ENCODE data around the gene ANKS6.

ANKS6 gene

DNA sequence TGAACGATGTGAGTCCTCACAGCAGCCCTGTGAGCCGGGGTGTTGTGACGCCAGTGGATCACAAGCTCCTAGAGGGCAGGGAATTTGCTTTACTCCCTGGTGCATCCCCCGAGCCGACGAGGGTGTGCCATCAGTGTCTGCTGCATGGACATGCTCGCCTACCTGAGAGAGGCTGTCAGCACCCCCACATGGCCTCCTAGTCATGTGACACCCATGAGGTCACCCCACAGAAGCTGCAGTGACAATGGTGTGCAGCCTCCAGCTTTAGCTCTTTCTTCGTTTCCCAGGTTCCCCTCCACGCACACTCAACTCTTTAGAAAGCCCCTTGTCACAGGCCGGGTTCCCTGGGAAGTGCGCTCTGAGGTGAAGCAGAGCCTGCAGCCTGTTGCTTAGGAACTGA lies 67.9 kb downstream of the ANKS6 start:
- no peak for DNase-seq

DNA sequence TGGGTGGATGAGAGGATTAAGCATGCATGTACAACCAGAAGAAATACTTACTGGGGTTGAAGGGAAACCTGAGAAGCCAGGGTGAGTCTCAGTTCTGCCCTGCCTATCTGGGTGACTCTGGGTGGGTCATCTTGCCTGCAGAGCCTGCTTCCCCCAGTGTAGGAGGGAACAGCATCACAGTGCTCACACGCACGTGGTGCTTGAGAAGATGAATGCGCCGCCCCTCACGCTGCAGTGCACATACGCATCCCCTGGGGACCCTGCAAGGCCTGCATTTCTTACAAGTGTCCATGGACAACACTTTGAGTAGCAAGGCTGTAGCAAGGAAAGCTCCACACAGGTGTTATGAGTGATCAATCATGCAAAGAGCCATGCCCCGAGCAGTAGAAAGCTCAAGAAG lies 68.9 kb downstream of the ANKS6 start:
- DNase-seq, result no peak

DNA sequence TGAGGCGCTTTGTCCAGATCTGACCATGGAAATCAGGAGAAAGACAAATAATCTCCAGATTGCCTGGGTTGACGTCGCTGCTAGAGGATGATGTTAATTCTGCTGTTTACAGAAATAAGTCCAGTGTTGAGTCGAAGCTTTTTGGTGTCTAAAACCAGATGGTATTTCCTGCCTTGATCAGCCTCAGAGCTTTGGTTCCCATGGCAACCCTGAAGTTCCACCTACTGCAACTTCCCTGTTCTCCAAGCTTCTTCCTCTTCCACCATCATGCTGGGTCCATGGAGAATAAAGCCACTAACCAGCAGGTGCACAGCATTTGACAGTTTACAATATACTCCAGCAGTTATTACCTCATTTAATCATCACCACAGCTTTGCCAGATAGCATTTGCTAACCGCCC lies 69.6 kb downstream of the ANKS6 start:
- DNase-seq, result peak; percentile 57

DNA sequence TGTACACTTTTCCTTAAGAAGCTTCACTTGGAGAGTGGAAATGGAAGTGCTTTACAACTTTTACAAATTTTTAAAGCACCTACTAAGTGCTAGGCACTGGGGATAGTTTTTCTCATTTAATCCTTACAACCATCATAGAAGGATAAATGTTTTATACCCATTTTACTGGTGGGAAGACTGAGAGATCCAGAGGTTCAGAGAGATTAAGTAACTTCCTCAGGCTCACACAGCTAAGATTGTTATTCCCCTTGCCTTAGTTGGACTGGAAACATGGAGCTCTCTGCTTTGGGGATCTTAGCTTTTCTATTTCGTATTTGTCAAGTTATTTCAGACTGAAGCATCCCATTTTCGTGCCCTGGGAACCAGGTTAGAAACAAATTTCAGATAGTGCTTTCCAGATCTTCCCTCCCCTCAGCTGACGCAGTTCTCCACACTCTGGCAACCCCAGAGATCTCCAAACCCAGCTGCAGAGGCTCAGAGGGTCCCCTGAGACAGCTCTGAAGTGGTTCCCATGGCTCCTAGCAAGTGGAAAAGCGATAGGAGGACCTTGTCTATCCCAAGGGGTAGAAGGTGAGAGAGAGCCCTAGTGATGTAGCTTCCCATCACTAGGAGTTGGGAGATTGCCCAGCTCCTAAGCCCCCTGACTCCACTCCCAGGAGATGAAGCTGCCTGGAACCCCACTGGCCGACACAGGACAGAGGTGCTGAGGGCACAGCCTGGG lies 71.4 kb downstream of the ANKS6 start:
- no peak for DNase-seq

DNA sequence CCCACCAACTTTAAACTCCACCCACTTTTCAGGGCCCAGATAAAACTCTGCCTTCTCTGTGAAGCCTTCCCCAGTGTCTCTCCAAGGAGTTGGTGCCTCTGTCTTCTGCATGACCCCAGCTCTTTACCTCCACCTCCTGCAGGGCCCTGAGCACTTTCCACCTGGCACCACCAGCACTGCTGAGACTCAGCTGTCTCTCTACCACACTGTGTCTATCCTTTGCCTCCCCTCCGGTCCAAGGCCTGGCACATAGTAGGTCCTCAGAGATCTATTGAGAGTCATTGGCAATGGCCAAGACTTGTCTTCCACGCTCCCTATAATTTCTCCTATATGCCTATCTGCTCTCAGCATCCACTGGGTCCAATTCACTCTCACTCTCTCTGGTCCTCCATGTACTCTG lies 74.7 kb downstream of the ANKS6 start:
- DNase-seq, result no peak

DNA sequence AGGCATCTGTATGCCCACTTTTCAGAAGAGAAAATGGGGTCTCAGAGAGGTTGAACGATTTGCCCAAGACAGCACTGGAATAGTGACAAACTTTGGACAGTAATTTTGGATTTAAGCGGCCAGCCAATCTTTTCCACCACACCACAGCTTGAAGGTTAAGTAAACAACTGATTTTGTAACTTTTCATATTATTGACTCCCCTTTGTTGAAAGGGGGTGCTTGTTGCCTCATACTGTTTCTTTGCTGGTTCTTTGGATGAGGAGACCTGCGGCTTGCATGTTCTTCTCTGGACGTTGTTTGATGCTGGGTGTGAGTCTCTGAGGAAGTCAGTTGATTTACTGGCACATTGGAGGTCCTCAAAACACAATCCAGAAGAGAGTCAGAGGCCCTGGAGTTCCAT lies 76.0 kb downstream of the ANKS6 start:
- DNase-seq, result no peak

DNA sequence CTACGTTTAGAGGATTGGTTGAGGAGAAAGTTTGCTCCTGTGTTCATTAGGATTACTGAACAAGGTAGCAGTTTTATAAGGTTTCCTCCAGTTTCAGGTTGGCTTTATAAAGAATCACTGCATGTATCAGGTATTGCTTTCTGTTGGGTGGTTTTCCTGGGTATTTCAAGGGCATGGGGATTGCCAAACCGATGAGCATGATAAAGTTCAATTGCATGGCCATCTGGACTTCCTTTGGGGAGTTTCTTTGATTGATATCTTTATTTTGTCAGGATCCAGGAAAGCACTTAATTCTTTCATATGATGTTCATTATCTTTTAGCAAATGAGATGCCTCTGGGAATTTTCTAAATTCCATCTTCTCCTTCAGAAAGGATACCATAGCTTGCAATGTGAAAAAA lies 77.3 kb downstream of the ANKS6 start:
- no peak for DNase-seq

DNA sequence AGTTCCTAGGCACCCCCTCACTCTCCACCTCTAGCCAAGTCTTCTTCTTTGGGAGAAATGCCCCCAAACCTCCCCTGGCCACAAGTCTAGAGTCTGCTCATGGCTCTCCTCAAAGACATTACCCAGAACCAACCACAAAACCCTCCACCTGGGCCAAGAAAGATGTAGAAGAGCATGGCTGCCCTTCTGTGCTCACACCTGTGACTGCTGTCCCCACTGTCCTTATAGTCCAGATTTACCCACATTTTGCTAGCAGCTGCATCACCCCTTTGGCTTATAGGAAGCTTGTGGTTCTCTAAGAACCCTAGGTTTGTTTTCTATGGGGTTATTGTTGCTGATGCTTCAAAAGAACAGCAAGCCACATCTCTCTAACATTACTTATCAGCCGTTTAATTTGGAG lies 81.5 kb downstream of the ANKS6 start:
- DNase-seq, result no peak

DNA sequence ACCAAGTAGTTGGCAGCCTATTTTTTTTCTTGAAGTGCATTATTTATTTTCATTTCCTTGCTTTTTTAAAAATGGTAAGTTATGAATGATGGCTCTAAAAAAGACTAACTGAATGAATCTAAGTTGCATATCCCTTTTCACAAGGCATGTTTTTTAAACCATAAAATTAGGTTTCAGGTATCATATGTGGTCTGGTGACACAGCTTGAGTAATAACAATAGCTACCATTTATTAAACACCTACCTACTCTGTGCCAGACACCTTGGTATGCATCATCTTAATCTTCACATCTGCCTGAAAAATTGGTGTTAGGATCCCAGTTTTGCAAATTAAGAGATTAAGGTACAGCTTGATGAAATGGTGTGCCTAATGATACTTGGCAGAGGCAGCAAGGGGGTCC lies 83.4 kb downstream of the ANKS6 start:
- no peak for DNase-seq

DNA sequence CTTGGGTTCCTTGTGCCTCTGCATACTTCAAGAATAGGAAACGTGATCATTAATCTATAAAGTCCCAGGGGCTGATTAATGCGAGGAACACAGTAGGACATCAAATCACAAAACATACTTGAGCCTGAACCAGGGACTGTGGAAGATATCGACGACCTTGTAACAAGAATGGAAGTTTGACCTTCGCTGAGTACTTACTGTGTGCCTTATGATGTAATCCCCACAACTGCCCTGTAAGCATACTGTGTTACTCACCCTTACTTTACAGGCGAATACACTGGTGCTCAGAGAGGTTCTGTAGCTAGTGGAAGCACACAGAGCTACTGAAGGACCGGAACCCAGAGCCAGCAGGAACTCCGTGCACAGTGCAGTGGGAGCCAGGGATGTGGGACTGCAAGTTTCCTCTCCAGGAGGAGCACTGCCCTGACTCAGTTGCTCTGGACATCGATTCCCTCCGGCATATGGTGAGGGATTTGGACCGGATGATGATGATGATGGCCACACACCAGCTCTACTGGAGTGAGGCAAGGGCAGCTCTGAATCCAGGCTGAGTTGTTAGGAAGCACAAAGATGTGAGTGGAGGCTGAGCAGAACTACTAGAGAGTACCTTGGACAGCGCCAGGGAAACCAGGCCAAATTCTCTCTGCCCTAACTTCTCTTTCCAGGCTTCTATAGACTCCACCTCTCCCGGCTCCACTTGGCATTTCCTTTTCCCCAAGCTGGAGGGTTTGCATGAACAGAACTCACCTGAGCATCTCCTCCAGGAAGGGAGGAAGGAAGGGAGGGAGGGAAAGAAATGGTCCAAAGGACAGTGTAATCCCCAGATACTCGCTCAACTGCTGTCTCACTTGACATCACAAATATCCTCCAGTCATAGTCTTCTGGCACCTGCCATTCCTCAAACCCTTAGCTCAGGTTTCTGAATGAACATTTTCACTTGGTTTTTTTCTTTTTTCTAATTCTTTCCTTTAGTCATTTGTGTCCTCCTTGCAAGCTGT lies 86.1 kb downstream of the ANKS6 start:
- peak; percentile 54 for DNase-seq

DNA sequence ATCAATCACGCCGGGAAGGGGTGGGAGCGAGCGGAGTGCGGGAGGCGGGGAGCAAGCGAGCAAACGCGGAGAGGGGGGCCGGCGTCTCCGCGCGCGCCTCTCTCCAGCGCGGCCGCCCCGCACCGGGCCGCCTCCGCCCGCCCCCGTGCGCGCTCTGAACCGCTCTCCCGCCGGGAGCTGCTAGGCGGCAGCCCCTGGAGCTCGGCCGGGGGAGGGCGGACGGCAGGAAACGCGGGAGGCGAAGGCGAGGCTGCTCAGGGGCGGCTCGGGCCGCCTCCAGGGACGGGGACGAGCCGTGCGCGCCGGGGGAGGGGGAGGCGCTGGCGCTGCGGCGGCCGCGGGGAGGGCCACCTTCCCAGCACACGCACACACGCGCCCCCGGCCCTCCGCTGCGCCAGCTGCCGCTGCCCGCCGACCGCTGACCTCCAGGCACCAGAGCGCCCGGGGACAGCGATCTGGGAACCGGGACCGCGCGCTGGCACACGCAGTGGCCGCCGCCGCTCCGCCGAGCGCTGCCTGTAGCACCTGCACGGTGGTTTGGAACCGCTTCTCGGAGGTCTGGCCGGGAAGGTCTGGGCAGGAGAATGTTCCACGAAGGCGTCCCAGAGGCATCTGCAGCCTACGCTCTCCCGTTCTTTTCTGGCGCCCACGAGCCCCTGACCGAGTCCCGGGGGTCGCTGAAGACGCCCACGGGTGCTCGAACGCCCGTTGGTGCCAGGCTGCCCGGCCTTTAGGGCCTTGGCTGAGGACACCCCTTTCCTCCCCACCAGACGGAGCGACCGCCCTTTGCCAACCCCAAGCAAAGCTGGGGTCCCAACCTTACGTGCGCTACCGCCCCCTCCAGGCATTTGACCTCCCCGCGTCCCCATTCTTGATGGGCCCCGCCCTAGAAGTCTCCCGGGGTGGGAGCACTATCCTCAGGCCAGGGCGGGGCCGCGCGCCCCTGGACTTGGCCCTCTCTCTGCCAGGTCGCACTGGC lies 87.1 kb downstream of the ANKS6 start, which contains the start of gene GABBR2:
Gene GABBR2 (minus strand): TSS at position 3 of the 979 bp plus-strand sequence. CDS start 198 bp downstream, outside the sequence.
- DNase-seq, result no peak

DNA sequence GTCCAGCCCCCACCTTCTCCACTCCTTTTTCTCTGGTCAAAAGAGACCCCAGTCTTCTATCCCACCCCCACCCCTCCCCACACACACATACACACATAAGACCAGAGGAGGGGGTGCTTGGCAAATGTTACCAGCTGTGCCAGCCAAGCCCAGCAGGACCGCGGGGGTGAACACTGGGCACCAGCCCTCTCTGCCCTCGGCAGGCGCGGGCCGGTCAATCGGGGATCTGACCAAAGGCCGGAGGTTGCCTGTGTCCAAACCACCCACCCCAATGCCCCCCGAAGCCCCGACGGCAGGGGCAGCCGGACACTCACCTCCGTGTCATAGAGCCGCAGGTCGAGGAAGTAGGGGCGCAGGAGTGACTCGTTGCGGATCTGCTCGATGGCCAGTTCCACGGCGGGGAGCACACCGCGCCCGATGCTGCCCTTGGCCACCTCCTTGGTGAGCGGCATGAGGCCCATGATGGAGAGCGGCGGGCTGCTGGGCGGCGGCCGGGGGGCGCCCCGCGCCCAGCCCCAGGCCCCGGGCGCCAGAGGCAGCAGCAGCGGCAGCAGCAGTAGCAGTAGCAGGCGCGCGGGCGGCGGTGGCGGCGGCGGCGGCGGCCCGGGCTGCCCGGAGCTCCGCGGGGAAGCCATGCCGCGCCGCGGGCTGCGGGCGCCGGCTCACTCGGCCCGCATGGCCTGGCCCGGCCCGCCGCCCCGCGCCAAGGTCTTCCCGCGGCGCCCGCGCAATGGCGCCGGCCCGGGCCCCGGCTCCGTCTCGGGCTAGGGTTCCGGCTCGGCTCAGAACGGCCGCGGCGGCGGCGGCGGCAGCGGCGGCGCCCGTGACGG lies 88.0 kb downstream of the ANKS6 start:
- DNase-seq, result no peak

DNA sequence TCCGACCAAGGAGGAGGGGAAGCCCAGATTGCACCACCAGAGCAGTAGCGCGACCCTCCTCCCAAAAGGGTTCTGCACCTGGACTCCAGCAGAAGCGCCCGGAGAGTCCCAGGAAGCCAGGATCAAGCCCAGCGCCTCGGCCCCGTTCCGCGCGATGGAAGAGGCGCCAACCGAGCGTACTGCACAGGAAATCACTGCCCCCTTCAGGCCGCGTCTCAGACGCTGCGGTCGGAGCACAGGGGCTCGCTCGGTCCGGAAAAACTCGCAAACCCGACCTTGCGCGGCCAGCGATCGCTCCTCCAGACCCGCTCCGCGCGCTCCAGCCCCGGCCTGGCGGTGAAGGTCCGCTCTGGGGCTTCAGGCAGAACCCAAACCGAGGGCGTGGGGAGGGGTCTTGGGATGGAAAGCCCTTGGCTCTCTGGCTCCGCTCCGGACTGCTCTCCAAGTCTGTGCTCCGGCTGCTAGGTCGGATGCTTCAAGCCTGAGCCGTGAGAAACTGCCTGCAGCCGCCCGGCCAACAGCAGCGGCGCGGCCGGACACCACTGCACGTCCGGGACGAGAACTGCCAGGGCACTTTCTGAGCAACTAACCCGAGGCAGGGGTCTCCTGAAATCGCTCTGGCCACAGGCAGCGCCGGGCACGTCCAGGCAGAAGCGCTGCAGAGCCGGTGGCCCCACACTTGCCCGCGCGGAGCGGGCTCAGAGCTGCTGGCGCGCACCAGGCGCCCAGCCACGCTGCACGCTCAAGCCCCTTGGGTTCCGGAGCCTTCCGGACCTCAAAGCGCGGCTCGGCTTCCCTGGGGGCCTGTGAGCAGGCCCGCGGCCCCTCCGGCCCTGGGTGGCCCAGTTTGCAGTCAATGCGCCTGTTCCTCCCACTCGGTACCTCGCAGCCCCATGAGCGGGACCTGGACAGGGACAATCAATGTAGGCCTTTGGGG lies 88.9 kb downstream of the ANKS6 start:
- DNase-seq, result peak; percentile 65

DNA sequence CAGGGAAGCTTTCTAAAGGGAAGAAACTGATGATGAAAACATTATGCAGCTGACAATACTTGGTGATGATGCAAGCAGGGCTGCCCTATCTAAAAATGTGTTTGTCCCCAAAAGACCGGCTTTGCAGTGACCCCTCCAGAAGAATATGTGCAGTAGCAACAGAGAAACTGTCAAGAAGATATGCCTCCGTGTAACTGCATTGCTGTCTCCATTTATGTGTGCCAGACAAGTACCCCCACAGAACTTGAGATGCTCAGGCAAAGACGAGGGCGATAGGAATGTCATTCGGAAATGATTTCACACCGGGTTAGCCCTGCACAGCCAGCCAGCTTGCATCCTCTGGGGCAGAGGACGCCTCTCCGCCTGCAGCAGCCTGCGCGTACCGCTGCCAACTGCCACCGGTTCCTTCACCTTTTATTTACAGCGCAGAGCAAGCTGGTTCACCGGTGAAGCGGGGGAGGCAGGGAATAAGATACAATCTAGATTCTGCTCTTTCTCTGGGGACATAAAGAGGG lies 89.6 kb downstream of the ANKS6 start:
- peak; percentile 14 for DNase-seq

DNA sequence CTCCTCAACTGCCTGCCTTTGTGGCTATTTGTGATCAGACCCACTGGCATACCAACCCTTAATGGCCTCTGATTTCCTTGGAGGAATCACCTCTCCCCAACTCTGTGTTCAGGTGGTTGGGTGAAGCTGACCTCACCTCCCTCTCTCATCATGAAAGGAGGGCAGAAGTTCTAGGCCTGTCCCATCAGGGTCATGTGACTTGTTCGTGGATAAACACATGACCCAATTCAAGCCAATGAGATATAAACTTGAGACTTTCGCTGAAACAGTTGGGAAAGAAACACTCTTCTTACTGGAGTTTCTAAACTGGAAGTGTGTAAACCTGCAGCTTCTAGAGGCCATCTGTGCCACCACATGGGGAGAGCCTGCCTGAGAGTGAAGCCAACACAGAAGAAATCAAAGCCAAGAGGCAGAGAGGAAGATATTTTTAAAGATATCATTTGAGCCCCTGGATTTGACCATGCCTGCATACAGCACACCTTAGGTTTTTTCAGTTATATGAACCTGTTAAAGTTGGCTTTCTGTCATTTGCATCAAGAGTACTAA lies 93.4 kb downstream of the ANKS6 start:
- no peak for DNase-seq

DNA sequence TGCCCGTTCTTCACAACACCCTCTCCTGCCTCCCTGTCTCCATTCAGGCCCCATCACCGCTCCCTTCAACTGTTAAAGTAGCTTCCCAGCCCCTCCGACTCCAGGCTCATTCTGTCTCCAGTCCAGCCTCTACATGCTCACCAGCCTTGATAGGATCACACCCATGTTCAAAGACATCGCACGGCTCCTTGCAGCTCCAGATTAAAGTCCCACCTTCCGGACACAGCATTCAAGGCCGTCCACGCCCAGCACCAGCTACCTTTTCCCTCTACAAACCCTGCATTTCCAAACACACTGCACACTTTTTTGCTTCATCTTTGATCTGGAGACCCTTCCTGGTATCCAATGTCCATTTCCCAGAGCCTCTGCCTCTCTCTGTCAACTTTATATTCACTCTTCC lies 94.0 kb downstream of the ANKS6 start:
- DNase-seq, result no peak

DNA sequence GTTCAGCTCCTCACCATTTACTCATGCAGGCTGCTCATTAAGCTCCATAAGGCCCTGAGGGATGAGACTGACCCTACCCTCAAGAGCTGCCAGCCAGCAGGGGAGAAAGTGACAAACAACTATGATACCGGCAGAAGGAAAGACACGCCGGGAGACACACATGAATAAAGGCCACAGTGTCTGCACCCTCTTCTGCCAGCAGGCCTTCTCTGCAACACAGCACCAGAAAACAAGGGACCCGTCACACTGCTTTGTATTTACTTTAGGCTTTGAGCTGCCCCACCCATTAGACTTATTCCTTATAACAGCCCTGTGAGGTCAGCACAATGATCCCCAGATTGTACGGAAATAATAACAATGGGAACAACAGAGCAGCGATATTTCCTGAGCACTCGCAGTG lies 94.8 kb downstream of the ANKS6 start:
- no peak for DNase-seq

DNA sequence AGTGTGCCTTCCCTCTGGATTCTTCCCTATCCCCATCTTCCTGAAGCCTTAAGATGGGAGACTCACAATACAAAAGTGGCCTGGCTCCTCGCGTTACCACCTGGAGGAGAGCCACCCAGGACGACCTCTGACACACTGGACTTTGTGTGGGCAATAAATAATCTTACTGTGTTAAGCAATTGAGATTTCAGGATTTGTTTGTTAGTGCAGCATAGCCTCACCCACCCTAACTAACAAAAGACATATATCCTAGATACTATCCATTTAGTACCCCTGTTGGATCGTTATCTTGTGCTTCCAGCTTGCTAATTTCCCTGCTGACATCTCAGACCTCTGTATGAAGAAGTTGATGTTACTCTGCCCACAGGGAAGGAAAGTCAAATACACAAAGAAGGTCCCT lies 95.6 kb downstream of the ANKS6 start:
- no peak for DNase-seq

DNA sequence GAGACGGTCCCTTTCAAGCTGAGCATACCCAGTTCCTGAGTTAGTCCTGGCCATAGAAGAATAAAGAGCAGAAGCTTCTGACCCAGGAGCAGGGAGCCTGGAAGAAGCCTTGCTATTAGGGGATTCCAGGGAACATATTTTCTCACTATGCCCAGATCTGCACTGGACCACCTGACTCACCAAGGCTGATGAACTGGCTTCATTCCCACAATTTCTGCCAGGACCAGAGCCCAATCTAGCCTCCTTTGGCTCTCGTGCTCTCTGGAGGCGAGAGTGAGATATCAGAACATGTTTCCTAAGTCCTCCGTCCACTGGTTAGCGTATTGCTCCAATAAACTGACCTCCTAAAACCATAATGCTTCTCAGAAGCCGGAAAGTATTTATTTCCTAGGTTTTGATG lies 97.5 kb downstream of the ANKS6 start:
- no peak for DNase-seq

DNA sequence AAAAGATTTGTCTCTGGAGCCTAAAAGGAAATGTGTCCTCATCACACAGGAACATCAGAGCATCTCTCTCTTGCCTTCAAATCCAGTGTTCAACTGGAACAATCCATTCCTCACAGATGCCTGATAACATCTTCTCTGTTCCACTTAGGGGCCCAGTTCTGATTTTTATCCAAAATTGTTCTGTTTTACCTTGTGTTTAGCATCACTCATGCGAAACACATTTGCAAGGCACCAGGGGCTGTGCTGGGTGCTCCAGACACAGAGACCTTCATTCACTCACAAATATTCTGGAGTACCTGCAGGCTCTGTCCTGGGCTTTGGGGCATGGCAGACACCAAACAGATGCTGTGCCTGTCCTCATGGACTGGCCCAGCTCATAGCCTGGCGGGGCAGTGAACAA lies 101.4 kb downstream of the ANKS6 start:
- no peak for DNase-seq

Measured in fibroblast of skin of right biceps (primary cell).